SK-N-MC (cell line): Measurements from ENCODE around the gene TMEM132E.

Experiments
- DNase-seq: peaks from one replicate; pipeline ENCODE4 v3.0.0-alpha.2; 2011; ENCODE audit warnings: low read depth, low spot score
- H3K27ac ChIP-seq: fragments of 200-600 bp; sonication (generic); 2 replicates; pipeline ENCODE4 v1.5.1; 2016; ENCODE audit warnings: mixed run types
- H3K36me3 ChIP-seq: fragments of 200-600 bp; sonication (generic); 2 replicates; pipeline ENCODE4 v1.6.1; 2017; ENCODE audit warnings: antibody characterized with exemption, low read length, mixed read lengths; ENCODE audit not compliant: insufficient read depth
- H3K4me3 ChIP-seq: fragments of 200-600 bp; sonication (generic); 2 replicates; pipeline ENCODE4 v1.5.1; 2016
- H3K9ac ChIP-seq: fragments of 200-600 bp; sonication (generic); 2 replicates; pipeline ENCODE4 v1.8.0; 2017; ENCODE audit warnings: mixed run types, mixed read lengths; ENCODE audit not compliant: insufficient read length
- H3K9me3 ChIP-seq: fragments of 200-600 bp; sonication (generic); 2 replicates; pipeline ENCODE4 v1.6.1; 2017; ENCODE audit warnings: low read depth, mild to moderate bottlenecking, antibody characterized with exemption, low read length, moderate library complexity, mixed read lengths
- EZH2 ChIP-seq: fragments of 200-600 bp; sonication (generic); IDR thresholded peaks from one replicate; pipeline ENCODE4 v1.6.1; 2017; ENCODE audit warnings: antibody characterized with exemption
- FOXP2 ChIP-seq: optimal IDR thresholded peaks from 2 replicates; pipeline ENCODE3; 2011; ENCODE audit warnings: mild to moderate bottlenecking, moderate library complexity; ENCODE audit not compliant: insufficient read depth; ENCODE audit errors: extremely low read length, control extremely low read depth
- POLR2AphosphoS5 ChIP-seq: IDR thresholded peaks from 2 replicates; pipeline ENCODE4 v1.6.1; 2012; ENCODE audit warnings: mild to moderate bottlenecking, low read depth, low read length, borderline replicate concordance

The TMEM132E gene

DNA sequence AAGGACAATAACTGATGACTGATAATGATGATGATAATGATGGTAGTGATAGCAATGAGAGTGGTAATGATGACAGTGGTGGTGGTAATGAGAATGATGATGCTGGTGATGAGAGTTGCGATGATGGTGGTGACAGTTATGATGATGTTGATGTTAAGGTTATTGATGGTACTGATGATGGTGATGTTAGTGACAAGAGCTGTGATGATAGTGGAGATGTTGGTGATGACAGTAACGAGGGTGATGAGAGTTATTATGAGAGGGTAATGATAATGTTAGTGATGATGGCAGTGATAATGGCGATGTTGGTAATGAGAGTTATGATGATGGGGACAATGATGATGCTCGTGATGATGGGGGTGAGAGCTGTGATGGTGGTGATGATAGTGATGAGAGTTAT, 13.2 kb upstream of the TMEM132E start:
- H3K27ac ChIP-seq: no peak overlapping the region
- DNase-seq: no peak
- H3K9ac ChIP-seq: no peak overlapping the region
- no peaks in the 10 kb centered on the region for H3K9me3 ChIP-seq
- H3K36me3 ChIP-seq: no peaks in the 10 kb centered on the region
- TF ChIP-seq POLR2AphosphoS5 (no peak), EZH2 (no peak), FOXP2 (no peak)
- no peak overlapping the region for H3K4me3 ChIP-seq

DNA sequence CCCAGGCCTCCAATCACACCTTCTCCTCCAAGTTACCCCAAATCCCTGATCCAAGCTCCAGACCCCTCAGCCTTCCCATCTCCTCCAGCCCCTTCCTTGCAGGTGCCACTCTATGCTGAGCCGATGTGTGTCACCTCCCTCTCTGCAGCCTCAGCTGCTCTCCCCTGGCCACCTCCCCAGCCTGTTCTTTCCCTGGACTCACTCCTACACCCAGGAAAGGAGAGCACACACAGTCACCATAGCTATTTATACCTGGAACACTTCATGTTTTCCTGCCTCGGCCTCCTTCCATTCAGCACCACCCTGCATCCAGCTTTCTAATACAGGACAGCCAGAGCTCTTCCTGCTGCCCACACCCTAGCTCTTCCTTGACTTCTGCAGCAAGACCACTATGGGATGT, 12.5 kb upstream of the TMEM132E start:
- Histone ChIP-seq H3K4me3 (no peak overlapping the region), H3K27ac (no peak overlapping the region), H3K9ac (no peak overlapping the region), H3K36me3 (no peaks in the 10 kb centered on the region), H3K9me3 (no peaks in the 10 kb centered on the region)
- no peak for DNase-seq
- TF ChIP-seq POLR2AphosphoS5: no peak
- TF ChIP-seq EZH2: no peak

DNA sequence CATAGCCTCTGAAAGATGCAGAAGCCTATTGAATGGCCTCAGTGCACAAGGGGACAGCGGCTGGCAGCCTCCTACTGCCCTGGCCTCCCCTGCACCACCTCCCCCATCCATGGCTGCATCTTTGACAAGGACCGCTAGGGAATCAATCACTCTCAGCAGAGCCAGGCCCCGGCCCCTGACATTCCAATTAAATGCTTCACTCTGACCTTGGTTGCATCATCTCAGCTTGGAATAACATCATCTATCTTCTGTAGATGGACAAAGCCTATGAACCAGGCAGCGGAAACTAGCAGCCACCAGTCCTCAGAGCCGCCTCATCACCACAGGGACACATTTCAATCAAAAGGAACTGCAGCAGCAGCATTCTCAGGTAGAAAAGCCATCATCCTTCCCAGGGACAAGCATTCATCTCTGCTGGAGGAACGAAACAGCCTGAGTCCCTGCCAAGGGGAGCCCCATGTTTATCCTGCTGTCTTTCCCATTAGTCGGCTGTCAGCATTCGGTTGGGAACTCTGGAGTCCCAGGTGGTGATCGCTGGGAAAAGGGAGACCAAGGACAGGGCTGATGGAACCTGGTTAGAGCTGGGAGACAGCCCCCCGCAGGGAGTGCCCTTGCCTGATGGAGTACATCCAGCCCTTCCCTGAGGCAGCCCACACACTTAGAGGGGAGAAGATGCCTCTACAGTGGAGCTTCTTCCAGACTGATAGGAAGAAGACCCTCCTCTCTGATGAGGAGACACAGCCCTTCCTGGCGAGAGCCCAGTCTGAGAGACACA, 11.5 kb upstream of the TMEM132E start:
- no peak for DNase-seq
- no peaks in the 10 kb centered on the region for H3K9me3 ChIP-seq
- H3K9ac ChIP-seq: no peak overlapping the region
- no peak overlapping the region for H3K4me3 ChIP-seq
- TF ChIP-seq POLR2AphosphoS5 (no peak), EZH2 (no peak), FOXP2 (no peak)
- no peaks in the 10 kb centered on the region for H3K36me3 ChIP-seq
- H3K27ac ChIP-seq: no peak overlapping the region

DNA sequence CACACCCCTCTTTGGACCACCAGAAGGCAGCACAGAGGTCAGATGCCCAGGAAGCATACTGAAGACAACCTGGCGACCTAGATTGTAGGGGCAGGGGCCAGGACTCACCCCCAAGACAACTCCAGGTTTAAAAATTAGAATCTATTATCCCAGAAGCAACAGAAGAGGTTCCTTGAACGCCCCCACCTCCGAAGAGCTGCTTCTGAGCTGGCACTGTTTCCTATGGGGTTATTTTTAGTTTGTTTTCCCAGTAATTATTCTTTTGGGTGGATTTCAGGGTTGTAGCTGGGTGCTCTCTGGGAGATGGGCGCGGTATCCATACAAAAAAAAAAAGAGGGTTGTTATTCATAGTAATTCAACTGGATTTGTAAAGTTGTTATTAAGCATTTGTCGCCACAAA, 10.4 kb upstream of the TMEM132E start:
- Histone ChIP-seq H3K9me3 (no peaks in the 10 kb centered on the region), H3K9ac (no peak overlapping the region), H3K4me3 (no peak overlapping the region), H3K27ac (no peak overlapping the region), H3K36me3 (no peaks in the 10 kb centered on the region)
- no peak for TF ChIP-seq POLR2AphosphoS5
- TF ChIP-seq EZH2: no peak
- no peak for TF ChIP-seq FOXP2
- no peak for DNase-seq

DNA sequence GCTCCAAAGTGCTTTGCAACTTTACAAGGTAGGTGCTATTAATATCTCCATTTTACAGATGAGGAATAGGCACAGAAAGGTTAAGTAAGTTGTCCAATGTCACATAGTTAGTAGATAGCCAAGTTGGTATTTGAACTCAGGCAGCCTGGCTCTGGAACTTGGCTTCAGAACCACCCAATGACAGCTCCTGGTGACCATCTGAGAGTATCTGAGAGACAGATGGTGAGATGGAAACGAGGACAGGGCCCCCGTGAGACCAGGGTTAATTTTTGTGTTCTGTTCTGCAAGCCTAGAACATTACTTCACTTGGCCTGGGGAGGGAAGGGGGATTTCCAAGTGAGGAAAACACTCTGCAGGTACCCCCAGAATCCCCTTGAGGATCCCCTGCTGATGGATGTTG, 9.8 kb upstream of the TMEM132E start:
- no peak for TF ChIP-seq EZH2
- H3K9ac ChIP-seq: no peak overlapping the region
- H3K9me3 ChIP-seq: no peaks in the 10 kb centered on the region
- no peak overlapping the region for H3K27ac ChIP-seq
- no peaks in the 10 kb centered on the region for H3K36me3 ChIP-seq
- no peak overlapping the region for H3K4me3 ChIP-seq
- no peak for DNase-seq

DNA sequence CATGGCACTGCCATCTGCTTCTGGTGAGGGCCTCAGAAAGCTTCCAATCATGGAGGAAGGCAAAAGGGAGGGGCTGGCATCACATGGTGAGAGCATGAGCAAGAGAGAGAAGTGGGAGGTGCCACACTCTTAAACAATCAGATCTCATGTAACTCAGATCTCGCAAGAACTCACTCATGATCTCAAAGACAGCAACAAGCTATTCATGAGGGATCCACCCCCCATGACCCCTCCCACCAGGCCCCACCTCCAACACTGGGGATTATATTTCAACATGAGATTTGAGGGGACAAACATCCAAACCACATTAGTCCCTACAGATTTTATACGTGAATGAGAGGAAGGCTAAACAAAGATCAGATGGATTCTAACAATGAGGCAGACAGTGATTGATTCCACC, 8.9 kb upstream of the TMEM132E start:
- TF ChIP-seq FOXP2: no peak
- no peak for TF ChIP-seq POLR2AphosphoS5
- TF ChIP-seq EZH2: no peak

DNA sequence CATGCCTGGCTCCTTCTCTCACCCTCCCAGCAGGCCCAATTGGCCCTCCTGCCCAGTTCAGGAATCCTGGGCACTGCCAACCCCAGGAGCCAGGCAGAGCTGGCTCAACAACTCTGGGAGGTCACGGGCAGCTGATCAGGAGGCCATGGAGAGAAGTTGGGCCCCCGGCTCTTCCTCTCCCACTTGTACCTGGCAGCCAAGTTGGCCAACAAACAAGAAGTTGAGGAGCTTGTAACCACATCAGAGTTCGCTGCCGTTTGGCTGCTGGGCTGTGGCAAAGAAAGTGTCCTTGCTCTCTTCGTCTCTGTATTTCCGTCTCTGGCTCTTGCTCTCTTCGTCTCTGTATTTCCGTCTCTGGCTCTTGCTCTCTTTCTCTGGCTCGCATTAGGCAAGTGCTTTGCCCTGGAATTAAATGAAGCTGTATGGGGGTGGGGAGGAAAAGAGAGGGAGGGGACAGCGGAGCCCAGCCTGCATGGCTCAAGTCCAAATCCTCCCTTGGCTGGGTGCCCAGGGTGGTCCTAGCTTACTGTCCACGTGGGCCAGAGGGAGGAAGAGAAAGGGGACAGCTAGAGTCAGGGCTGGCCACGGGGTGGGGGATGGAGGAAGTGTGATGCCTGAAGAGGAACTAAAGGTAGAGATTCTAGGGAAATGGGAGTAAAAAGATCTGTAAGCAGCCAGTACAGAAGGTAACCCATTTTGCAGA, 7.8 kb upstream of the TMEM132E start:
- no peak for TF ChIP-seq FOXP2
- no peak for TF ChIP-seq EZH2
- no peak for TF ChIP-seq POLR2AphosphoS5

More for the DNA sequence above, 8.9 kb upstream of the TMEM132E start:
- Histone ChIP-seq H3K27ac (no peak overlapping the region), H3K4me3 (no peak overlapping the region), H3K36me3 (no peaks in the 10 kb centered on the region), H3K9ac (no peak overlapping the region), H3K9me3 (no peaks in the 10 kb centered on the region)
- DNase-seq: no peak

DNA sequence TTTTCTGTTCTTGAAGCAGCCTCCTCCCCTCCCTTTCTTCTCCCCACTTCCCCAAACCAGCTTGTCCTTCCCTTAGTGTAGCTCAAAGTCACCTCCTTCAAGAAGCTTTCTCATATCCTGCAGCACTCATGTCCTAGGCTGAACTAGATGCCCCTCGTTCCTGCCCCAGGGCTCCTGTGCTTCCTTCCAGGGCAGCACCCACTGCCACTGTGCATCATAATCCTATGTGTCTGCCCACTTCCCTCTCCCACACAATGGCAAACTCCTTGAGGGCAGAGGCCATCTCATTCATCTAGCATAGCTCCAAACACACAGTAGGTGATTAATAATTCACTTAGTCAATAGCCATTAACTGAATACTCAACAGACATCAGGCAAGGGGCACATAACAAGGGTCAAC, 6.9 kb upstream of the TMEM132E start:
- Histone ChIP-seq H3K27ac (no peak overlapping the region), H3K36me3 (no peaks in the 10 kb centered on the region), H3K9me3 (no peaks in the 10 kb centered on the region), H3K9ac (no peak overlapping the region), H3K4me3 (no peak overlapping the region)
- TF ChIP-seq EZH2 (no peak), POLR2AphosphoS5 (no peak), FOXP2 (no peak)
- DNase-seq: no peak

More for the DNA sequence above, 7.8 kb upstream of the TMEM132E start:
- Histone ChIP-seq H3K36me3 (no peaks in the 10 kb centered on the region), H3K9ac (no peak overlapping the region), H3K27ac (no peak overlapping the region), H3K9me3 (no peaks in the 10 kb centered on the region), H3K4me3 (no peak overlapping the region)
- DNase-seq: no peak

DNA sequence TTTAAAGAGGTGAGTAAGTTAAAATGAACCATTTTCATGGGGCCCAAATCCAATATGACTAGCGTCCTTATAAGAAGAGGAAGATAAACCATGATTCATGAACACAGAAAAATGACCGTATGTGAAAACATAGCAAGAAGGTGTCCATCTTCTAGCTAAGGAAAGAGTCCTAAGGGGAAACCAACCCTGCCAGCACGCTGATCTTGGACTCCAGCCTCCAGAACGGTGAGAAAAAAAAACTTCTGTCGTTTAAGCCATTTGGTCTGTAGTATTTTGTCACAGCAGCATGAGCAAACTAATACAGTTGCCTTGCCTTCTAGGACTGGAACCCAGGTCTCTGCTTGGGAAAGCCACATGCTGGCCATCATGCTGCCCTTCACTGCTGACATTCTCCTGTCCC, 4.2 kb upstream of the TMEM132E start:
- no peak for DNase-seq
- Histone ChIP-seq H3K9me3 (no peaks in the 10 kb centered on the region), H3K27ac (no peak overlapping the region), H3K4me3 (no peak overlapping the region), H3K9ac (no peak overlapping the region), H3K36me3 (no peaks in the 10 kb centered on the region)
- TF ChIP-seq FOXP2 (no peak), POLR2AphosphoS5 (no peak), EZH2 (no peak)
